K562 (cell line): Measurements from ENCODE around the gene RBPJL. TPM values are rescaled to one million over a fixed set of nuclear protein-coding genes. Genes with fewer than 3 reads are reported as not detected.

Experiments
- ATF4 ChIP-seq: fragments of 450-650 bp; formaldehyde crosslinking; IDR thresholded peaks from 2 replicates; pipeline ENCODE4 v1.4.0; 2022; ENCODE audit warnings: mild to moderate bottlenecking, moderate library complexity
- BRF2 ChIP-seq: IDR thresholded peaks from 3 replicates; pipeline ENCODE4 v1.6.1; 2011; ENCODE audit warnings: borderline replicate concordance, mild to moderate bottlenecking; ENCODE audit not compliant: insufficient read length, insufficient read depth
- CBFA2T2 ChIP-seq: fragments of 450-650 bp; conservative IDR thresholded peaks from 2 replicates; pipeline ENCODE4 v1.6.1; 2017; ENCODE audit warnings: mild to moderate bottlenecking
- CHAMP1 ChIP-seq: fragments of 450-650 bp; IDR thresholded peaks from 2 replicates; pipeline ENCODE4 v1.6.1; 2016; ENCODE audit warnings: mild to moderate bottlenecking
- CREBBP ChIP-seq: IDR thresholded peaks from one replicate; pipeline ENCODE4 v1.6.1; 2012; ENCODE audit warnings: low read depth, mild to moderate bottlenecking, control low read depth, inconsistent platforms, low read length
- EGR1 ChIP-seq: fragments of 450-650 bp; conservative IDR thresholded peaks from 2 replicates; pipeline ENCODE4 v1.6.1; 2017; ENCODE audit warnings: mild to moderate bottlenecking
- GATA2 ChIP-seq: sonication (generic); formaldehyde crosslinking; IDR thresholded peaks from 2 replicates; pipeline ENCODE4 v1.4.0; 2020; ENCODE audit warnings: mild to moderate bottlenecking, missing genetic modification reagents
- LEF1 ChIP-seq: fragments of 450-650 bp; IDR thresholded peaks from 2 replicates; pipeline ENCODE4 v1.6.1; 2016; ENCODE audit warnings: mild to moderate bottlenecking
- MED1 ChIP-seq: sonication (generic); formaldehyde crosslinking; IDR thresholded peaks from 2 replicates; pipeline ENCODE4 v1.8.1; 2023; ENCODE audit warnings: missing genetic modification reagents, borderline replicate concordance
- MEIS2 ChIP-seq: fragments of 450-650 bp; IDR thresholded peaks from 2 replicates; pipeline ENCODE4 v1.6.1; 2014; ENCODE audit warnings: mild to moderate bottlenecking; ENCODE audit not compliant: partially characterized antibody
- NELFE ChIP-seq: IDR thresholded peaks from 2 replicates; pipeline ENCODE4 v1.6.1; 2011; ENCODE audit warnings: mild to moderate bottlenecking; ENCODE audit not compliant: insufficient read depth, insufficient read length
- PHTF2 ChIP-seq: fragments of 250-450 bp; sonication (Bioruptor Pico); IDR thresholded peaks from 2 replicates; pipeline ENCODE4 v1.5.0; 2021; ENCODE audit warnings: mild to moderate bottlenecking
- SP2 ChIP-seq: IDR thresholded peaks from 2 replicates; pipeline ENCODE4 v1.6.1; 2011; ENCODE audit warnings: mild to moderate bottlenecking, low read depth, low read length, moderate library complexity; ENCODE audit not compliant: poor library complexity, severe bottlenecking; ENCODE audit errors: extremely low read depth
- SPI1 ChIP-seq: IDR thresholded peaks from 2 replicates; pipeline ENCODE4 v1.6.1; 2011; ENCODE audit warnings: low read depth, low read length, control low read depth, borderline replicate concordance
- ZNF143 ChIP-seq: sonication (generic); formaldehyde crosslinking; IDR thresholded peaks from 2 replicates; pipeline ENCODE4 v1.9.0; 2022; ENCODE audit warnings: mild to moderate bottlenecking, missing genetic modification reagents
- ZNF217 ChIP-seq: sonication (generic); formaldehyde crosslinking; IDR thresholded peaks from 2 replicates; pipeline ENCODE4 v1.8.0; 2022; ENCODE audit warnings: mild to moderate bottlenecking, missing genetic modification reagents
- ZNF280A ChIP-seq: fragments of 450-650 bp; IDR thresholded peaks from 2 replicates; pipeline ENCODE4 v1.6.1; 2018; ENCODE audit warnings: mild to moderate bottlenecking, low read depth; ENCODE audit not compliant: partially characterized antibody
- ZNF408 ChIP-seq: fragments of 250-450 bp; sonication (Bioruptor Pico); IDR thresholded peaks from 2 replicates; pipeline ENCODE4 v1.4.0; 2020; ENCODE audit warnings: low read depth, mild to moderate bottlenecking, moderate library complexity
- ZNF780A ChIP-seq: fragments of 250-450 bp; sonication (Bioruptor Pico); IDR thresholded peaks from 2 replicates; pipeline ENCODE4 v1.5.0; 2021; ENCODE audit warnings: mild to moderate bottlenecking
- ZNF830 ChIP-seq: fragments of 250-450 bp; sonication (Bioruptor Pico); IDR thresholded peaks from 2 replicates; pipeline ENCODE4 v1.5.0; 2021; ENCODE audit warnings: mild to moderate bottlenecking
- polyA plus RNA-seq, 8 experiments: library from polyadenylated mRNA; depleted of rRNA in 4 of 8; stranded (reverse) in 5 of 8; unstranded in 3 of 8; fragments of >200 nt; fragmentation: Nextera tagmentation in 2 of 8; fragmentation: Illumina TruSeq in 1 of 8; extraction: Ambion mirVana in 2 of 8; extraction: Trizol in 1 of 8; gene quantifications; 2 replicates each; pipeline versions ENCODE4 v1.2.1 to v1.2.3, GENCODE V29; 2011 to 2014; ENCODE audit warnings: inconsistent platforms in 1 of 8, missing spikeins in 1 of 8
- total RNA-seq, 7 experiments: library from RNA; depleted of rRNA in 6 of 7; stranded (reverse); fragments of >200 nt in 6 of 7; fragmentation: Illumina TruSeq in 2 of 7; extraction: Trizol in 2 of 7; gene quantifications; 2 replicates each; pipeline versions ENCODE4 v1.2.1 to v1.2.3, GENCODE V29; 2011 to 2021; ENCODE audit warnings: low replicate concordance in 1 of 7
- TF ChIP-seq, protein P1 (sequence below): fragments of 450-650 bp; IDR thresholded peaks from 2 replicates; pipeline ENCODE4 v1.6.1; 2016

The RBPJL gene
- total and polyA plus RNA-seq, 9 of the 15 experiments (the other 6 are each of a cell fraction or from before 2014, with no cell fraction given) = not detected

GRCh38 chr20:45293041-45294002, 13.3 kb upstream of the RBPJL start (continued):
- TF ChIP-seq ATF4 (no peak), ZNF217 (CRISPR knock-in tag) (no peak), LEF1 (no peak), ZNF143 (CRISPR knock-in tag) (no peak), MED1 (CRISPR knock-in tag) (no peak), GATA2 (CRISPR knock-in tag) (no peak), CBFA2T2 (no peak), PHTF2 (CRISPR knock-in tag) (no peak), ZNF780A (CRISPR knock-in tag) (no peak), EGR1 (peak; percentile 67), ZNF830 (CRISPR knock-in tag) (0 out of 2 replicates have a peak, but pooled peaks have one; percentile 66), SP2 (no peak), CREBBP (no peak), ZNF408 (no peak), MEIS2 (no peak), CHAMP1 (no peak), SPI1 (no peak), ZNF280A (no peak), NELFE (no peak), BRF2 (no peak)
- TF ChIP-seq, protein P1, sequence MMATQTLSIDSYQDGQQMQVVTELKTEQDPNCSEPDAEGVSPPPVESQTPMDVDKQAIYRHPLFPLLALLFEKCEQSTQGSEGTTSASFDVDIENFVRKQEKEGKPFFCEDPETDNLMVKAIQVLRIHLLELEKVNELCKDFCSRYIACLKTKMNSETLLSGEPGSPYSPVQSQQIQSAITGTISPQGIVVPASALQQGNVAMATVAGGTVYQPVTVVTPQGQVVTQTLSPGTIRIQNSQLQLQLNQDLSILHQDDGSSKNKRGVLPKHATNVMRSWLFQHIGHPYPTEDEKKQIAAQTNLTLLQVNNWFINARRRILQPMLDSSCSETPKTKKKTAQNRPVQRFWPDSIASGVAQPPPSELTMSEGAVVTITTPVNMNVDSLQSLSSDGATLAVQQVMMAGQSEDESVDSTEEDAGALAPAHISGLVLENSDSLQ = no peak
